ENCODE data around the gene OSER1. TPM values are rescaled to one million over a fixed set of nuclear protein-coding genes. Genes with fewer than 3 reads are reported as not detected.
A peak's percentile ranks its signal among the peaks of the same experiment; 100 is the strongest.

OSER1 gene
- total and polyA plus RNA-seq, 2 donors = 28.4 to 56.7 TPM

- no peaks in the 10 kb centered on the region for H3K36me3 ChIP-seq (ENCODE audit: control insufficient read depth in 2 of 2, insufficient read depth in 2 of 2, low read length in 1 of 2)
- H3K27me3 ChIP-seq (ENCODE audit: control insufficient read depth in 2 of 2, insufficient read depth in 1 of 2, low read length in 1 of 2) = peaks cover 0 to 23% of the 10 kb centered on the region in 2 donors
- no peak for DNase-seq (ENCODE audit: low read depth in 6 of 9, low spot score in 9 of 9)
- H3K9me3 ChIP-seq (ENCODE audit: control insufficient read depth in 2 of 2, insufficient read depth in 1 of 2, low read length in 1 of 2) = no peaks in the 10 kb centered on the region
- H3K4me1 ChIP-seq (ENCODE audit: control insufficient read depth in 2 of 2, insufficient read depth in 2 of 2, low read length in 2 of 2) = no peaks in the 10 kb centered on the region
- H3K27ac ChIP-seq (ENCODE audit: low read depth in 1 of 2, low read length in 1 of 2) = no peak overlapping the region
- WGBS = 65% methylated on average over 4 of the region's 4 CpGs
- H3K4me3 ChIP-seq (ENCODE audit: low read length in 2 of 2) = no peak overlapping the region
These were observed 44.1 kb downstream of the OSER1 start for GRCh38 chr20:44166477-44166876.

GRCh38 chr20:44166008-44166407 is 44.6 kb downstream of the OSER1 start:
- 66% methylated on average over 4 of the region's 4 CpGs for WGBS
- no peak for DNase-seq (ENCODE audit: low read depth in 6 of 9, low spot score in 9 of 9)
- H3K4me3 ChIP-seq (ENCODE audit: low read length in 2 of 2) = no peak overlapping the region
- no peaks in the 10 kb centered on the region for H3K9me3 ChIP-seq (ENCODE audit: control insufficient read depth in 2 of 2, insufficient read depth in 1 of 2, low read length in 1 of 2)
- peaks cover 0 to 18% of the 10 kb centered on the region in 2 donors for H3K27me3 ChIP-seq (ENCODE audit: control insufficient read depth in 2 of 2, insufficient read depth in 1 of 2, low read length in 1 of 2)
- no peak overlapping the region for H3K27ac ChIP-seq (ENCODE audit: low read depth in 1 of 2, low read length in 1 of 2)
- no peaks in the 10 kb centered on the region for H3K36me3 ChIP-seq (ENCODE audit: control insufficient read depth in 2 of 2, insufficient read depth in 2 of 2, low read length in 1 of 2)
- no peaks in the 10 kb centered on the region for H3K4me1 ChIP-seq (ENCODE audit: control insufficient read depth in 2 of 2, insufficient read depth in 2 of 2, low read length in 2 of 2)

DNA sequence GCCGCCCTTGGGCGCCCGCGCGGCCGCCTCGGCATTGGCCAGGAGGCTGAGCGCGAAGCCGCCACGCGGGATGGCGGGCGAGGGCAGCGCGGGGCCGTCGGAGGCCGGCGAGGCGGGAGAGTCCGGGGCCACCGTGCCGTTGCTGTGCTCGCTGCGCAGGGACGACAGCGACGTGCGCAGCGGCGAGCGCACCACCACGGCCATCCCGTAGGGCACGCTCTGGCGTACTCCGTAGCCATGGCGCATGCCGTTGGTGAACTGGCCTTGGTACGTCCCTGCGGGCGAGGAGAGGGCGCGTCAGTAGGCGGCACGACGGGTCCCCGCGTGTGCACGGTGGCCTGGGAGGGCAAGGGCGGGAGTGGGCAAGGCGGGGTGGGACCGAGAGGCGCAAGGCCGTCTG is 50.4 kb downstream of the OSER1 start:
- Histone ChIP-seq H3K4me1 (ENCODE audit: control insufficient read depth in 2 of 2, insufficient read depth in 2 of 2, low read length in 2 of 2) (no peaks in the 10 kb centered on the region), H3K36me3 (ENCODE audit: control insufficient read depth in 2 of 2, insufficient read depth in 2 of 2, low read length in 1 of 2) (no peaks in the 10 kb centered on the region), H3K4me3 (ENCODE audit: low read length in 2 of 2) (no peak overlapping the region), H3K27ac (ENCODE audit: low read depth in 1 of 2, low read length in 1 of 2) (no peak overlapping the region), H3K27me3 (ENCODE audit: control insufficient read depth in 2 of 2, insufficient read depth in 1 of 2, low read length in 1 of 2) (peaks cover 0 to 18% of the 10 kb centered on the region in 2 donors), H3K9me3 (ENCODE audit: control insufficient read depth in 2 of 2, insufficient read depth in 1 of 2, low read length in 1 of 2) (no peaks in the 10 kb centered on the region)
- DNase-seq (ENCODE audit: low read depth in 6 of 9, low spot score in 9 of 9) = no peak
- WGBS = 66% methylated on average over 56 of the region's 56 CpGs

DNA sequence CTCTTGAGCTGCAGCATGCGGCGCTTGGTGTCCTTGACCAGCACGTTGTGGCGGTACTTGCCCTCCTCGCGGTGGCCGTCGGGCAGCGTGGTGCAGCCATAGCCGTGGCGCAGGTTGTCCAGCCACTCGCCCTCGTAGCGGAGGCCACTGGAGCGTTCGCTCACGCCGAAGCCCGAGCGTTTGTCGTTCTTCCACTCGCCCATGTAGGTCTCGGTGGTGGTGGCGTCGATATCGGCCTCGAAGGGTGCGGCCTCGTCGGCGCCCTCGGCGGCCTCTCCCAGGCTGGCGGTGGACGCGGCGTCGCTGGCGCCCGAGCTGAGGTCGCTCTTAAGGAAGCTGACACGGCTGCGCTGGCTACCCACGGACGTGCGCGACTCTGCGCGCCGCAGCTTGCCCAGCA is 50.9 kb downstream of the OSER1 start:
- H3K27me3 ChIP-seq (ENCODE audit: control insufficient read depth in 2 of 2, insufficient read depth in 1 of 2, low read length in 1 of 2) = peaks cover 0 to 20% of the 10 kb centered on the region in 2 donors
- H3K4me3 ChIP-seq (ENCODE audit: low read length in 2 of 2) = no peak overlapping the region
- no peak overlapping the region for H3K27ac ChIP-seq (ENCODE audit: low read depth in 1 of 2, low read length in 1 of 2)
- H3K36me3 ChIP-seq (ENCODE audit: control insufficient read depth in 2 of 2, insufficient read depth in 2 of 2, low read length in 1 of 2) = no peaks in the 10 kb centered on the region
- no peaks in the 10 kb centered on the region for H3K9me3 ChIP-seq (ENCODE audit: control insufficient read depth in 2 of 2, insufficient read depth in 1 of 2, low read length in 1 of 2)
- DNase-seq (ENCODE audit: low read depth in 6 of 9, low spot score in 9 of 9) = no peak
- 78% methylated on average over 50 of the region's 50 CpGs for WGBS
- H3K4me1 ChIP-seq (ENCODE audit: control insufficient read depth in 2 of 2, insufficient read depth in 2 of 2, low read length in 2 of 2) = no peaks in the 10 kb centered on the region

GRCh38 chr20:44159125-44159524 is 51.4 kb downstream of the OSER1 start:
- no peaks in the 10 kb centered on the region for H3K9me3 ChIP-seq (ENCODE audit: control insufficient read depth in 2 of 2, insufficient read depth in 1 of 2, low read length in 1 of 2)
- H3K36me3 ChIP-seq (ENCODE audit: control insufficient read depth in 2 of 2, insufficient read depth in 2 of 2, low read length in 1 of 2) = no peaks in the 10 kb centered on the region
- no peak overlapping the region for H3K27ac ChIP-seq (ENCODE audit: low read depth in 1 of 2, low read length in 1 of 2)
- H3K4me1 ChIP-seq (ENCODE audit: control insufficient read depth in 2 of 2, insufficient read depth in 2 of 2, low read length in 2 of 2) = no peaks in the 10 kb centered on the region
- WGBS = 92% methylated on average over 2 of the region's 2 CpGs
- peaks cover 0 to 20% of the 10 kb centered on the region in 2 donors for H3K27me3 ChIP-seq (ENCODE audit: control insufficient read depth in 2 of 2, insufficient read depth in 1 of 2, low read length in 1 of 2)
- no peak for DNase-seq (ENCODE audit: low read depth in 6 of 9, low spot score in 9 of 9)
- H3K4me3 ChIP-seq (ENCODE audit: low read length in 2 of 2) = no peak overlapping the region

DNA sequence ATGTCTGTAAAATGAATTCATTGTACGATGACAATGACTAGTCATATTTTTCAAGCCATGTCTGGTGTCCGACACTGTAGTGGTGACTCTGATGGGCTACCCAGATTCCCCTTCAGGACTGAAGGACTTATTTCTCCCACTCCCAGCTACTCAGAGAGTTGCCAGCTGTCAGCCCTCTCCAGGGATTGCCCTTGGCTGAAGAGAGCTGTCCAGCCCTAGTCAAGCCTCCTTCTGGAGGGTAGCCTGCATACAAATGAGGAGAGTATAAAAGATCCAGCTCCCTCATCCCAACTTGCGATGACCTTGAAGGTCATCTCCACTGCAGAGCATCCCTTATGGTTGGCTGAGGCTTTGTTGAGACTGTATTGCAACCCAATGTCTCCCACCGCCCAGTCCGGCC is 53.5 kb downstream of the OSER1 start:
- no peaks in the 10 kb centered on the region for H3K4me1 ChIP-seq (ENCODE audit: control insufficient read depth in 2 of 2, insufficient read depth in 2 of 2, low read length in 2 of 2)
- H3K27me3 ChIP-seq (ENCODE audit: control insufficient read depth in 2 of 2, insufficient read depth in 1 of 2, low read length in 1 of 2) = peaks cover 0 to 17% of the 10 kb centered on the region in 2 donors
- no peak overlapping the region for H3K4me3 ChIP-seq (ENCODE audit: low read length in 2 of 2)
- H3K36me3 ChIP-seq (ENCODE audit: control insufficient read depth in 2 of 2, insufficient read depth in 2 of 2, low read length in 1 of 2) = no peaks in the 10 kb centered on the region
- DNase-seq (ENCODE audit: low read depth in 6 of 9, low spot score in 9 of 9) = no peak
- H3K9me3 ChIP-seq (ENCODE audit: control insufficient read depth in 2 of 2, insufficient read depth in 1 of 2, low read length in 1 of 2) = no peaks in the 10 kb centered on the region
- no peak overlapping the region for H3K27ac ChIP-seq (ENCODE audit: low read depth in 1 of 2, low read length in 1 of 2)
- WGBS = 96% methylated on average over 5 of the region's 5 CpGs

DNA sequence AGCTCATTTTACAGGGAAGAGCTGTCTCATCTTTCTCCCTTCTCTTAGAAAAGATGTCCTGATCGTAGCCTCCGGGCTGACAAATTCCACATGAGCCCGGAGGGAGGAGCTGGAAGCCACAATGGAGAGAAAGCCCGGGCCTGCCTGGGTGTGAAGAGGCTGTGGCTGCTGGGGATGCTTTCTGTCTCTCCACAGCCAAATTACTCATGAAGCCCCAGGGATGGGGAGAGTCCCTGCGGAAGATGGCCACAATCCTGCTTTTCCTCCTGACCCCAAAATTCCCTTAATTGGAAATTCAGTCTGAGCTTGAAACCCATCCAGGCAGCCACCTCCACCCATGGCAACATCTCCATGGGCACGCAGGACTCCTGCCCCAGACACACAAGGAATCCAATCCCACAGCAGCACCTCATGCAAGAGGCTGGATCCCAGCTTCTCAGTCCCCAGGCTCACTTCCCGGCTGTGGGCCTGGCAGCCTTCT is 56.0 kb downstream of the OSER1 start:
- peak overlapping the region in 1 of 2 donors; percentile 18 for H3K27ac ChIP-seq (ENCODE audit: low read depth in 1 of 2, low read length in 1 of 2)
- 74% methylated on average over 7 of the region's 7 CpGs for WGBS
- DNase-seq (ENCODE audit: low read depth in 6 of 9, low spot score in 9 of 9) = no peak

DNA sequence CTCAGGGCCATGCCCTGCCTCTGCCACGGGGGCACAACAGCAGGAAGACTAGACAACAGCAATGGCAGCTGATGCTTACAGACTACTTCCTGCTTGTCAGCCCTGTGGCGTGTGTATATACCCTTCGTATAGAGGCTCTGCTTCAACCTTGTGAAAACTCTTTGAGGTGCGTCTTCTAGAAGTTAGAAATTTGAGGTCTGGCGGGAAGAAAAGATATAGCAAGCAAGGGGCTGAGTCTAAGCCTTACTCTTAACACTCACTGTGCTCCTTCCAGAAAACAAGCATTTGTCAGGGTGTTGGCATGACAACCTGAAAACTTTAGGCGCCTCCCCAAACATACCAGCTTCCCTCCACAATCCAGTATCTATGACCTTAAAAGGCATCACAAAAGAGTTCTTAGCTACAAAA is 56.9 kb downstream of the OSER1 start:
- H3K9me3 ChIP-seq (ENCODE audit: control insufficient read depth in 2 of 2, insufficient read depth in 1 of 2, low read length in 1 of 2) = no peaks in the 10 kb centered on the region
- no peaks in the 10 kb centered on the region for H3K36me3 ChIP-seq (ENCODE audit: control insufficient read depth in 2 of 2, insufficient read depth in 2 of 2, low read length in 1 of 2)
- DNase-seq (ENCODE audit: low read depth in 6 of 9, low spot score in 9 of 9) = peak in 3 of 9 donors; percentile 12 to 45 (median 13)
- peaks cover 0 to 4% of the 10 kb centered on the region in 2 donors for H3K27me3 ChIP-seq (ENCODE audit: control insufficient read depth in 2 of 2, insufficient read depth in 1 of 2, low read length in 1 of 2)
- H3K4me1 ChIP-seq (ENCODE audit: control insufficient read depth in 2 of 2, insufficient read depth in 2 of 2, low read length in 2 of 2) = no peaks in the 10 kb centered on the region
- peak overlapping the region; percentile 43 to 55 for H3K27ac ChIP-seq (ENCODE audit: low read depth in 1 of 2, low read length in 1 of 2)
- WGBS = 57% methylated on average over 6 of the region's 6 CpGs
- H3K4me3 ChIP-seq (ENCODE audit: low read length in 2 of 2) = no peak overlapping the region

More for the DNA sequence above, 56.0 kb downstream of the OSER1 start:
- Histone ChIP-seq H3K4me3 (ENCODE audit: low read length in 2 of 2) (no peak overlapping the region), H3K9me3 (ENCODE audit: control insufficient read depth in 2 of 2, insufficient read depth in 1 of 2, low read length in 1 of 2) (no peaks in the 10 kb centered on the region), H3K27me3 (ENCODE audit: control insufficient read depth in 2 of 2, insufficient read depth in 1 of 2, low read length in 1 of 2) (peaks cover 0 to 10% of the 10 kb centered on the region in 2 donors), H3K36me3 (ENCODE audit: control insufficient read depth in 2 of 2, insufficient read depth in 2 of 2, low read length in 1 of 2) (no peaks in the 10 kb centered on the region), H3K4me1 (ENCODE audit: control insufficient read depth in 2 of 2, insufficient read depth in 2 of 2, low read length in 2 of 2) (no peaks in the 10 kb centered on the region)

DNA sequence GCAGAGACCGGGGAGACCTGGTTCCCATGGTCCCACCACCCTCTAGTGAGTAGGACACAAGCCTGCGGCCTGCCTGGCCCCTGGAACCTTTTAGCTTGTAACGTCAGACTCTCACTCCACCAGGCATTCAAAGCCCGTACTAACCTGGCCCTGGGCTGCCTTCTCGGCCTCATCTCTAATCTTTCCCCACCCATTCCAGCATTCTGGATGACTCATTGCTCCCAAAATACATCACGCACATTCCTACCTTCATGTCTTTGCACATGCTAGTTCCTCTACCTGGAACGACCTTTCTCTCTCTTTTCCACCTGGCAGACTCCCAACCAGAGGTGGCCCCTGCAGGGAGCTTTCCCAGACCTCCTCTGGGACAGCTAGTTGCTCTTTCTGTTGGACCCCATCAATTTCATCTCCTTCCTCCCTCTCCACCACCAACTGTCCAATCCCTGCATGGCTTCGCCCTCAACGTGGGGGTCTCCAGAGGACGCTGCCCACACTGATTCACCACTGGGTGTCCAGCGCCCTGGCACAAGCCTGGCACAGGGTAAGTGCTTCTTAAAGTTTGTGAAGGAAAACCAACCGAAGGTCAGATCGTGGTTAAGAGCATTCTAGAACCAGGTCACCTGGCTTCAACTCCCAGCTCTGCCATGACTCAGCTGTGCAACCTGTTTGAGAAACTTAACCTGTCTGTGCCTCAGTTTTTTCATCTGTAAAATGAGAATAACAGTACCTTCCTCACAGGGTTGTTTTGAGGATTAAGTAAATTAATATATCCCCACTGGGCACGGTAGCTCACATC is 58.8 kb downstream of the OSER1 start:
- Histone ChIP-seq H3K27me3 (ENCODE audit: control insufficient read depth in 2 of 2, insufficient read depth in 1 of 2, low read length in 1 of 2) (peaks cover 0 to 2% of the 10 kb centered on the region in 2 donors), H3K9me3 (ENCODE audit: control insufficient read depth in 2 of 2, insufficient read depth in 1 of 2, low read length in 1 of 2) (no peaks in the 10 kb centered on the region), H3K36me3 (ENCODE audit: control insufficient read depth in 2 of 2, insufficient read depth in 2 of 2, low read length in 1 of 2) (no peaks in the 10 kb centered on the region), H3K4me3 (ENCODE audit: low read length in 2 of 2) (no peak overlapping the region), H3K4me1 (ENCODE audit: control insufficient read depth in 2 of 2, insufficient read depth in 2 of 2, low read length in 2 of 2) (no peaks in the 10 kb centered on the region), H3K27ac (ENCODE audit: low read depth in 1 of 2, low read length in 1 of 2) (no peak overlapping the region)
- no peak for DNase-seq (ENCODE audit: low read depth in 6 of 9, low spot score in 9 of 9)
- WGBS = 94% methylated on average over 14 of the region's 14 CpGs

Measured in thymus (tissue), 11 donors.